Spleen (tissue), 7 donors: ENCODE results near the gene MEI1.

Experiments used
- CTCF ChIP-seq, 11 experiments: fragments of 200-600 bp in 7 of 11; fragments of 450-650 bp in 4 of 11; sonication (generic) in 4 of 11; IDR thresholded peaks in 8 of 11; conservative IDR thresholded peaks in 3 of 11; 1 replicate in 7 of 11; 2 replicates in 4 of 11; pipeline versions ENCODE4 v1.4.0 to v1.8.0; 2016 to 2021; ENCODE audit warnings: antibody characterized with exemption in 11 of 11, inconsistent platforms in 4 of 11, mild to moderate bottlenecking in 1 of 11
- POLR2A ChIP-seq, 3 donors: fragments of 450-650 bp; IDR thresholded peaks; one replicate each; pipeline ENCODE4 v1.5.1; 2017; ENCODE audit warnings: antibody characterized with exemption in 3 of 3, mild to moderate bottlenecking in 1 of 3
- donor health status: DM: no; HTN: no; CAD: no; lungs with moderate emphysema.
- donor health status: DM: no; HTN: no; CAD: no.
- donor health status: DM: no; HTN: no; CAD: no.

GRCh38 chr22:41690476-41690875, 8.8 kb upstream of the MEI1 start:
- no peak for TF ChIP-seq CTCF (IDR thresholded peaks at IDR 0.05 in 8 of 11, conservative IDR thresholded peaks at IDR 0.05 in 3 of 11)
- no peak for TF ChIP-seq POLR2A (IDR thresholded peaks at IDR 0.05)
